Endothelial cell of umbilical vein (primary cell): Measurements from ENCODE around the gene SRRM4.

ENCODE experiments used
- CTCF ChIP-seq, 2 donors: IDR thresholded peaks; 1 replicate in 1 of 2; 2 replicates in 1 of 2; pipeline ENCODE4 v1.5.1; 2011; ENCODE audit warnings: low read length in 2 of 2, mild to moderate bottlenecking in 2 of 2, moderate library complexity in 2 of 2, control low read depth in 1 of 2, inconsistent platforms in 1 of 2, low read depth in 1 of 2; ENCODE audit not compliant: insufficient read depth in 1 of 2; ENCODE audit errors: extremely low read depth in 1 of 2
- EZH2 ChIP-seq: IDR thresholded peaks from 2 replicates; pipeline ENCODE4 v1.6.1; 2012; ENCODE audit warnings: borderline replicate concordance, low read depth, mild to moderate bottlenecking, moderate library complexity, low read length, inconsistent platforms; ENCODE audit not compliant: severe bottlenecking
- FOS ChIP-seq: IDR thresholded peaks from 2 replicates; pipeline ENCODE4 v1.6.1; 2011; ENCODE audit warnings: mild to moderate bottlenecking, low read length, moderate library complexity, borderline replicate concordance; ENCODE audit not compliant: insufficient read depth
- GATA2 ChIP-seq: IDR thresholded peaks from 2 replicates; pipeline ENCODE4 v1.7.0; 2011; ENCODE audit warnings: low read depth, mild to moderate bottlenecking, moderate library complexity, mixed read lengths, low read length; ENCODE audit not compliant: insufficient read length, insufficient read depth
- JUN ChIP-seq: IDR thresholded peaks from 2 replicates; pipeline ENCODE4 v1.6.1; 2011; ENCODE audit warnings: borderline replicate concordance, low read depth; ENCODE audit not compliant: insufficient read length, insufficient read depth
- MAX ChIP-seq: IDR thresholded peaks from 2 replicates; pipeline ENCODE4 v1.6.1; 2011; ENCODE audit not compliant: insufficient read depth, insufficient read length
- MYC ChIP-seq: IDR thresholded peaks from one replicate; pipeline ENCODE4 v1.6.1; 2011; ENCODE audit warnings: mild to moderate bottlenecking, low read depth, low read length
- POLR2A ChIP-seq: IDR thresholded peaks from 2 replicates; pipeline ENCODE4 v1.6.1; 2012; ENCODE audit warnings: low read depth, mild to moderate bottlenecking, control low read depth, low read length
- POLR2AphosphoS5 ChIP-seq: IDR thresholded peaks from 2 replicates; pipeline ENCODE4 v1.6.1; 2012; ENCODE audit warnings: low read depth, mild to moderate bottlenecking, control low read depth, low read length, moderate library complexity; ENCODE audit not compliant: insufficient read depth

GRCh38 chr12:119005913-119006312, 24.6 kb downstream of the SRRM4 start:
- TF ChIP-seq CTCF (IDR thresholded peaks at IDR 0.05; ENCODE audit: extremely low read depth in 1 of 2, insufficient read depth in 1 of 2, low read depth in 1 of 2, low read length in 2 of 2) (no peak), MAX (no peak), POLR2A (no peak), POLR2AphosphoS5 (no peak), EZH2 (no peak), MYC (no peak), FOS (no peak), JUN (no peak), GATA2 (no peak)
